HG03097 (cell line): ENCODE data around the gene AMZ2.
"Not testable (repeated sequence)": the region's sequence is repeated elsewhere in the genome, so short reads cannot be mapped to it uniquely, and the experiment has no call there.

Experiments
- ATAC-seq: cut with Tn5 transposase; IDR thresholded peaks from one replicate; pipeline ENCODE4 v1.9.1; 2021; ENCODE audit not compliant: unreplicated experiment, low FRiP score

Gene AMZ2

DNA sequence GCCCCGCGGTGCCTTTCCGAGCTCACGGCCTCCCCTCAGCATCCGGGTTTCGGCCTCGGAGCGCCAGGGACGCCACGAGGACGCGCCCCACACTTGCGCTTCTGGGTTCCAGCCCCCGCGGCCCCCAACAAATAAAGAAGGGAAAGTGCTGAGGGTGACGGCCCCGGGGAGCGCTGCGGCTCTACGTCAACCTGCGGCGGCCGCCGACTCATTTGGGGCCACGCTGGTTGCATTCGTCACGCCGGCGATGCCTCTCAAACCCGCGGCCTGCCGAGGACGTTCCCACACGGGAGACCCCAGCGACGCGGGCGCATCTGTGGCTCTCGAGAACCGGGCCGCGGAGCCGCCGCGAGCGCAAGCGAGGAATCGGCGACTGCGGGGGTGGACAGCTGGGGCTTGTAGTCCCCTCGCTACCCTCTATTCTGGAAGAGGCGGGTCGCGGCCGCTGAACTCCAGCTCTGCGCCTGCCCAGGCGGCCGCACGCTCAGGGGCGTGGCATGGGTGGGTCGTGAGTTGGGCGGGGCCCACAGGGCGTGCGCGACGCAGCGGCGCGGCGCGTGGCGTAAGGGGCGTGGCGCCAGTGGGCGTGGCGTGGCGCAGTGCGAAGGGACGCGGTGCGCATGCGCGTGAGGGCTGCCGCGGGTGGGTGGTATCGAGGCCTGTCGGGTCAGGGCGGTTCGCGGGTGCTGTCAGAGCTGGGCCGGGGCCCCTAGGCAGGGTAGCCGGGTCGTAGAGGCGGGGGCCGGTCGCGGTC, at the start of gene AMZ2:
Gene AMZ2, plus strand, starts transcription at position 599 of the 754 bp plus-strand sequence. CDS start 2,145 bp downstream, outside the sequence.
- peak; percentile 88 for ATAC-seq

GRCh38 chr17:68198931-68199836, 48.7 kb upstream of the AMZ2 start:
- no peak for ATAC-seq

DNA sequence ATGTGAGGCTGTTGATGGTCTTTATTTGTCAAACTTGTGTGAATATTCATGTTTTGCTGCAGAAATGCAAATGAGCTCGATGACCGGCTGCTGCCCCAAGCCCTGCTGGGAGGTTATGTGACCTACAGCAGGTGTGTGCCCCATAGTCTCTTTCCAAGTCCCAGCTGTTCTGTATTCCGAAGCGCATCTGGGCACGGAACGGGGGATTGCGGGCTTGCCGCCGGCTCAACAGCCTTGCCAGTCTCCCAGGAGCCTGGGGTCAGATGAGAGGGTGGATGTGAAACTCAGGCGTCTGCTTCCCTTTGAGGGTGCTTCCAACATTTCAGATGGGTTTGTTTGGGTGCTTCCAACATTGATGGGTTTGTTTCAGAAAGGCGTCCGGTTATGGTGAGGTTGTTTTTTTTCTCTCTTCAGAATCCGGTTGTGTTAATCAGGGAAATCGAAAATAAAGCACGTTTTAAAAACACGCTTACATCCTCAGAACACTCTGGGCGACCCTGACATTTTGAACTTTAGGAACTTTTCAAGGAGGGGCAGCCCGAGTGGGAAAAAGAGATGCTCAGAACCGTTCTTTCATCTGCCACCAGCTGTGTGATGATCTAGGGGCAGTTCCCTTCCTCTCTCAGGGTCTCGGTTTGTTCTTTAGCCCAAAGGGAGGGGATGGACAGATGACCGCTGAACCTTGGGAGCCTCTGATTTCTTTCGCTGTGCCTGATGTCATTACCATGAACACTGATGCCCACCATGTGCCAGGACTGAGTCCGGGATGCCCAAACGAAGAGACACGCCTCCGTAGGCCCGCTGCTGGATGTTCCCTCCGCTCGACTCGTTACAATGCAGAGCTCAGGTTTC, 47.8 kb upstream of the AMZ2 start:
- no peak for ATAC-seq

DNA sequence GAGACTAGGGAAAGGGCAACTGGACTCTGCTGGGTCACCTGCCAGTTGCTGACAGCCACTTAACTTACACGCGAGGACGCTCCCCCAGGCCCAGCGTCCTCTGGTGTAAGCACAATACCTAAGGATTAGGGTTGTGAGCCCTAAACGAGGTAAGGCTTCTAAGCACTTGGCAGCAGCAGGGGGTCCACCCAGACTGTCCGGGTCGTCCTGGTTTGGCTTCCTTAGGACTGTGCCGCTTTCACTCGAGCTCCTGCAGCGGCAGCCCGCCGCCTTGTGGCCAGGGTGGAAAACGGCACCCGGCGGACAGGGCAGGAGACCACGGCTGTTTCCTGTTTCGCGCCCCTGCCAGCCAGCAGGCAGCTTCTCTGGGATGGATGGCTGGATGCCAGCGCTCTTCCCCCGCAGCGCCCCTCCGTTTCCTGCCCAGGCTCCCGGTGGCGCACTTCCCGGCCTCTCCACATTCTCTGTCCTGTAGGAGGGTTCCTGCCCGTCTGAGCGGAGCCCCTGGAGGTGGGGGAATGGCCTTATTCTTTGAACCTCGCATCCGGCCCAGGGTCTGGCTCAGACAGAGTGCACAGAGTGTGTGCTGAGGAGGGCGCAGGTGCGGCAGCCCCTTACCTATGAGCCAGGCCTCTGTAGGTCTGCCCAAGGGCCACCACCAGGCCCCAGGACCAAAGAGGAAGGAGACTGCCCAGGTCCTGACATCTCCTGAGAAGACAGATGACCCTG, 47.0 kb upstream of the AMZ2 start:
- no peak for ATAC-seq

GRCh38 chr17:68201418-68201771, 46.4 kb upstream of the AMZ2 start:
- ATAC-seq, result not testable (repeated sequence)

DNA sequence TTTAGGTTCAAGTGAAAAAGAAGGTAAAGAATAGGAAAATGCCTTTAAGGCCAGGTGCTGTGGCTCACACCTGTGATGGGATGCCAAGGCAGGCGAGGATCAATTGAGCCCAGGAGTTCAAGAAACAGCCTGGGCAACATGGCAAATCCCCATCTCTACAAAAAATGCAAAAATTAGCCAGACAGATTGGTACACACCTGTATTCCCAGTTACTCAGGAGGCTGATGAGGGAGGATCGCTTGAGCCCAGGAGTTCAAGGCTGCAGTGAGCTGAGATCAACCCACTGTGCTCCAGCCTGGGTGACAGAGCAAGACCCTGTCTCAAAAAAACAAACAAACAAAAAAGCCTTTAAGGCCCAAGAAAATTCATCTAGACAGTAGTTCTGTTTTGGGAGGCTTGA, 45.5 kb upstream of the AMZ2 start:
- not testable (repeated sequence) for ATAC-seq

DNA sequence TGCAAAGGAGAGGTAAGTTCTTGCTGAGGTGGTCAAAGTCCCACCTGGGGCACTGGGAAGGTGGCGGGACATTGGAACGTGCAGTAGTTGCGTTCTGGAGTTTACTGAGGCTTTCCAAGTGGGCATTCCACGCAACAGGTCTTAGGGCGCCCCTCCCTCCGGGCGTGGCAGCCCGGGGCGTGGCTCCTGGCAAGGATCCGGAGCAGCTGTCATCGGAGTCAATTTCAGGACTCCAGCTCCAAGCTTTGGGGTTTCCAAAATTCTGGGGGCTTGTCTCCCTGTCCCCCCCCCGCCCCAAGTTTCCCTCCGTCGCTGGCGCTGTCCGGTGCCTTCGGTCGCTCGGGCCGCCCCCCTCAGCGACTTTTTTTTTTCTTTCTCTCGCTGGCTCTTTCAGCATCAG, 43.1 kb upstream of the AMZ2 start:
- ATAC-seq, result peak; percentile 12

DNA sequence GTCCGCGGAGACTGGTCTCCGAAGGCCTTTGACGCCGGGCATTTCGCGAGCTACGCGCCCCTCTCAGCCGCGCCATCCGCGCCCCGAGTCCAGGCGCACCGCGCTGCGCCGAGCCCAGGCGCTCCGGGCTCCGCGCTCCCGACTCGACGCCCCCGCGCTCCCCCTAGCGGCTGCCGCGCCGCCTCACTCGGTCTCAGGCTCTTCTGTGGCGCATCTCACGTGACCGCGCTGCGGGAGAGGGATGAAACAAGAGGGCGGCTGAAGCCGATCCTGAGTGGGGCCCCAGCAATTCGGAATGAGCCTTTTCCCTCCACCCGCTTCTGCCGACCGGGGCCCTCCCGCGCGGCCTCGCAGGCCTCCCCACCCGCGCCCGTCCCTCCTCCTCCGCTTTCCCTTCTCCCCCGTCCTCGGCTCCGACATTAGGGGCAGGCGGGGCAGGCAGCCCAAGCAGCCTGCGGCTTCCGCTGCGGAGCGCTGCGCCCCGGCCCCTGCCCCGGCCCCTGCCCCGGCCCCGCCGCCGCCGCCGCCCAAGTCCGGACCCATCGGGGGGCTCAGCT, 42.5 kb upstream of the AMZ2 start:
- peak; percentile 81 for ATAC-seq

DNA sequence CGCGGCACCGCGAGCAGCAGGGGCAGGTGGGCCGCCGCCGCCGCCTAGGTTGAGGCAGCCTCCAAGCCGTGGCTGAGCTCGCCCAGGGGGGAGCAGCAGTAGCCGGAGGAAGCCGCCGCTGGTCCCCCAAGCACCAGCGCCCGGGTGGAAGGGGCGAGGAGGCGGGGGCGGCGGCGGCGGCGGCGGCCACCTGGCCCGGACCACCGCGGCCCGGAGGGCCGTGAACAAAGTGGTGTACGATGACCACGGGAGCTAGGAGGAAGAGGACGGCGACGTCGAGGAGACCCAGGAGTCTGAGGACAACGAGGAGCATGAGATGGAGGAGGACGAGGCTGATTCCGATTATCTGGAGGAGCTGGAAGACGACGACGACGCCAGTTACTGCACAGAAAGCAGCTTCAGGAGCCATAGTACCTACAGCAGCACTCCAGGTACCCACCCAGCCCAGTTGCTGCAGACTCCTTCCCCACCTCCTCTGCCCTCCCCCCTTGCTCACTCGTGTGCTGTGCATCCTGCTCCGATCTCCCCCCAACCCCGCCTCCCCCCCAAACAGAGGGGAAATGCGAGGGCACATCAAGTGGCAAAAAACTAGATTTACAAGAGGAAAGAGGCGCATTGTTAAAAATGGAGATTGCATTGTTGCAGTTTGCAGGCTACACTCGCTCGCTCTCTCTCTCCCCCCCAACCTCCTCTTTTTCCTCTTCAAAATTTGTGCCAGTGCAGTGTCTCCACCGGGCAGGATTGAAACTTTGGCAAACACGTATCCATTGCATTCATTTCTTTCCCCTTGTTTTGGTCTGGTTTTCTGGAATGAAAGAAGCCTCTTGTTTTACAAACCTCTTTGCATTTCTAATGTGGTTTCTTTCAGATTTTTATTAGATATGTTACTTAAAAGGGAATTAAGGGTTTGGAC, 41.8 kb upstream of the AMZ2 start:
- peak; percentile 34 for ATAC-seq

DNA sequence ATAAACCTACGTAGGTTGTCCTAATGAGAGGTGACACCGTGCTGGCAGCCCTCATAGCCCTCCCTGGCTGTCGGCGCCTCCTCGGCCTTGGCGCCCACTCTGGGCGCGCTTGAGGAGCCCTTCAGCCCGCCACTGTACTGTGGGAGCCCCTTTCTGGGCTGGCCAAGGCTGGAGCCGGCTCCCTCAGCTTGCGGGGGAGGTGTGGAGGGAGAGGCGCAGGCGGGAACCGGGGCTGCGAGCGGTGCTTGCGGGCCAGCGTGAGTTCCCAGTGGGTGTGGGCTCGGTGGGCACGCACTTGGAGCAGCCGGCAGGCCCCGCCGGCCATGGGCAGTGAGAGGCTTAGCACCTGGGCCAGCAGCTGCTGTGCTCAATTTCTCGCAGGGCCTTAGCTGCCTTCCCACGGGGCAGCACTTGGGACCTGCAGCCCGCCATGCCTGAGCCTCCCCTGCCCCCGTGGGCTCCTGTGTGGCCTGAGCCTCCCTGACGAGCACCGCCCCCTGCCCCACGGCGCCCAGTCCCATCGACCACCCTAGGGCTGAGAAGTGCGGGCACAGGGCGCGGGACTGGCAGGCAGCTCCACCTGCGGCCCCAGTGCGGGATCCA, 40.1 kb upstream of the AMZ2 start:
- no peak for ATAC-seq

- ATAC-seq, result not testable (repeated sequence)
Observed at GRCh38 chr17:68208651-68209050, 39.2 kb upstream of the AMZ2 start.

GRCh38 chr17:68209191-68209900, 38.5 kb upstream of the AMZ2 start:
- not testable (repeated sequence) for ATAC-seq

DNA sequence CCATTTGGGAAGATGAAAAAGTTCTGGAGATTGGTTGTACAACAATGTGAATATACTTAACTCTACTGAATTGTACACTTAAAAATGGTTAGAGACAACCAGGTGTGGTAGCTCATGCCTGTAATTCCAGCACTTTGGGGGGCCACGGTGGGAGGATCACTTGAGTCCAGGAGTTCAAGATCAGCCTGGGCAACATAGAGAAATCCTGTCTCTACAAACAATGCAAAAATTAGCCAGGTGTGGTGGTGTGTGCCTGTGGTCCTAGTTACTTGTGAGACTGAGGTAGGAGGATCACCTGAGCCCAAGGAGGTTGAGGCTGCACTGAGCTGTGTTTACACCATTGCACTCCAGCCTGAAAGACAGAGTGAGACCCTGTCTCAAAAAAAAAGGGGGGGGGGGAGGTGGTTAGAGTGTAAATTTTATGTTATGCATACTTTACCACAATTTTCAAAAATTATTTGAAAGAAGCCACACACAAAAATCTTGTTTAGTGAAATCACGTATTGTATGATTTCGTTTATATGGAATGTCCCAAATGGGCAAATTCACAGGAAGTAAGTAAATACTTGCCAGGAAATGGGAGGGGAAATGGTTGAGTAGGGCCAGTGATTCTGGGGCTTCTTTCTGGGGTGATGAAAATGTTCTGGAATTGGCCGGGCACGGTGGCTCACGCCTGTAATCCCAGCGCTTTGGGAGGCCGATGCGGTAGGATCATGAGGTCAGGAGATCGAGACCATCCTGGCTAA, 37.1 kb upstream of the AMZ2 start:
- no peak for ATAC-seq

DNA sequence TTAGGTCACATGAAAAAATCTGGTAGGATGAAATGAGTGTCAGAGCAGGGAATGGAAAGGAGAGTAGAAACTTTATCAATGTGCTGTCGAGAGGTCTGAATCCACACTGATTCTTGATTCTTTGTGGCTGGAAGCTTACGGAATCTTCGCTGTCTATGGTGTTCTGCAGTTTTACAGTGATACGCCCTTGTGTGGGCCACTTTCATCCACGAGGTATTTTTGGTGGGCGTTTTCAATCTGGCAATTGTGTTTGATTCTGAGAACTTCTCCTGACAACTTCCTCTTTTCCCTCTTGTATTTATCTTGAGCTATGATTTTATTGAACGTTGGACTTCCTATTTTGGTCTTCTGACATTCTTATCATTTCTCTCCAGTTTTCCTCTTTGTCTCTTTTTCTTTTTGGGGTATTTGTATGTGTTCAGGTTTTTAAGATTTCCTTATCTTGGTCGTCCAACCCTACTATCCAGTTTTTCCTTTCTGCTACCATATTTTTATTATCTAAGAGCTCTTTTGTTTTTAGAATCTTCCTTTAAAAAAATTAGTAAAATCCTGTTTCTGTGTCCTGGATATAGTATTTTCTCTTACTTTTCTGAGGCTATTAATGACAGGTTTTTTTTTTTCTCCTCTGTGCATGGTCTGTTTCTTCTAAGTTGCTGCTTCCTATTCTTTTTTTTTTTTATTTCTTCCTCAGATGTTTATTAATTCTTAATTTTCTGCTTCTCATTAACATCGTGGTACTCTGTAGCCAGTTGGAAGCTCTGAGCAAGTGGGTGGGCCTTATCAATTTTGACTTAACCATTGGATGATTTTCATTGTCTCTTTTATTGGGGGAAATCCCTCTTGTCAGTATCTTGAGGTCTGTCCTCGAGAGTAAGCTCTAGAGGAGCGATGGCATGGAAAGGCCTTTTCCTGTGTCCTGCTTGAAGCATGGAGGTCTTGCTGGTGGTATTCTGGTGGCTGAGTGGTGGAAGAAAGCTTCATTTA, 34.1 kb upstream of the AMZ2 start:
- ATAC-seq, result not testable (repeated sequence)

- ATAC-seq, result not testable (repeated sequence)
Observed at GRCh38 chr17:68215453-68215852, 32.4 kb upstream of the AMZ2 start.

DNA sequence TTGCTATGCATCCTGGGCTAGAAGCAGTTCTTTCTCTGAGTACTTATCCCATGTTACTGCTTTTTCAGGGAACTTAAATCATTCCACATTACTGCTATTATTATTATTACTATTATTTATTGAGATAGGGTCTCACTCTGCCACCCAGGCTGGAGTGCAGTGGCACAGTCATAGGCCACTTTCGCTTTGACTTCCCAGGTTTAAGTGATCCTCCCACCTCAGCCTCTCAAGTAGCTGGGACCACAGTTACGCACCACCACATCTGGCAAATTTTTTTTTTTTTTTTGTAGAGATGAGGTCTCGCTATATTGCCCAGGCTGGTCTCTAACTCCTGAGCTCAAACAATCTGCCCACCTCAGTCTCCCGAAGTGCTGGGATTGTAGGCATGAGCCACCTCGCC, 28.4 kb upstream of the AMZ2 start:
- not testable (repeated sequence) for ATAC-seq
